Left kidney (tissue), 8 donors: ENCODE results near the gene SRD5A2. TPM values are rescaled to one million over a fixed set of nuclear protein-coding genes. Genes with fewer than 3 reads are reported as not detected.

Source experiments
- DNase-seq: peaks from one replicate; pipeline ENCODE4 v3.0.0-alpha.2; 2013
- long read RNA-seq, 8 donors: transcript quantifications; one replicate each; lab custom pipeline, GENCODE V29; 2026
- polyA plus RNA-seq: library from polyadenylated mRNA; unstranded; fragments of 120-200 nt; gene quantifications from one replicate; pipeline ENCODE4 v1.2.1, GENCODE V29; 2013; ENCODE audit not compliant: insufficient read length

The SRD5A2 gene, protein sequence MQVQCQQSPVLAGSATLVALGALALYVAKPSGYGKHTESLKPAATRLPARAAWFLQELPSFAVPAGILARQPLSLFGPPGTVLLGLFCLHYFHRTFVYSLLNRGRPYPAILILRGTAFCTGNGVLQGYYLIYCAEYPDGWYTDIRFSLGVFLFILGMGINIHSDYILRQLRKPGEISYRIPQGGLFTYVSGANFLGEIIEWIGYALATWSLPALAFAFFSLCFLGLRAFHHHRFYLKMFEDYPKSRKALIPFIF
- 0.13 TPM for polyA plus RNA-seq
- long read RNA-seq, donor 1, result 0 reads
- long read RNA-seq, donor 2, result 0 reads
- long read RNA-seq, donor 3, result 0 reads
- long read RNA-seq, donor 4, result 0 reads
- long read RNA-seq, donor 5, result 0 reads
- long read RNA-seq, donor 6, result 0 reads
- long read RNA-seq, donor 7, result 0 reads
- long read RNA-seq, donor 8, result 0 reads

DNA sequence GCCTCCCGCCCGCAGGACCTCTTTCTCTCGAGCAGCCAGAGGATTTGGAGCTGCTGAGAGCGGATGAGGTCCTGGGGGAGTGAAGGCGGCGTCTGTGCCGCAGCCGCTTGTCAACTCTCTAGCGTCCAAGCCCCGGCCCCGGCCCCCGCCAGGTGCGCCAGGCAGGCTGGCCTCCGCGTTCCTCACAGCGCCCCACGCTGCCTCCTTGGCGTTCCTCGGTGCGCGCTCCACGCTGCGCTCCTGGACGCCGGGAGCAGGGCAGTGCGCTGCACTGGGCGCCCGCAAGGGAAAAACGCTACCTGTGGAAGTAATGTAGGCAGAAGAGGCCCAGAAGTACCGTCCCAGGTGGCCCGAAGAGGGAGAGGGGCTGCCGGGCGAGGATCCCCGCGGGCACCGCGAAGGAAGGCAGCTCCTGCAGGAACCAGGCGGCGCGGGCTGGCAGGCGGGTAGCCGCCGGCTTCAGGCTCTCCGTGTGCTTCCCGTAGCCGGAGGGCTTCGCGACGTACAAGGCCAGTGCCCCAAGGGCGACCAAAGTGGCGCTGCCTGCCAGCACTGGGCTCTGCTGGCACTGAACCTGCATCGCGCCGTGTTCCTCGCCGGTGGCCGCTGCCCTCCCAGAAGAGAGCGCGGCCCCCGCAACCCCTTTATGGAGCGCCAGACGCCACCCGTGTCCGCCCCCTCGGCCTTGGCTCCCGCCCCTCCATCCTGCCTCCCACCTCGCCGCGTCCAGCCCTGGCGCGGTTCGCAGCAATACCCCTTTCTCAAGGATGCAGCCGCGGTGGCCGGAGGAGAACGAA is at the start of gene SRD5A2:
SRD5A2 (minus strand) TSS at position 618 of the 797 bp plus-strand sequence; CDS start at position 580, 38 bp downstream.
- DNase-seq, result no peak

GRCh38 chr2:31606509-31606908 is 25.8 kb upstream of the SRD5A2 start:
- DNase-seq, result no peak

- no peak for DNase-seq
Observed at GRCh38 chr2:31598694-31599093, 18.0 kb upstream of the SRD5A2 start.

DNA sequence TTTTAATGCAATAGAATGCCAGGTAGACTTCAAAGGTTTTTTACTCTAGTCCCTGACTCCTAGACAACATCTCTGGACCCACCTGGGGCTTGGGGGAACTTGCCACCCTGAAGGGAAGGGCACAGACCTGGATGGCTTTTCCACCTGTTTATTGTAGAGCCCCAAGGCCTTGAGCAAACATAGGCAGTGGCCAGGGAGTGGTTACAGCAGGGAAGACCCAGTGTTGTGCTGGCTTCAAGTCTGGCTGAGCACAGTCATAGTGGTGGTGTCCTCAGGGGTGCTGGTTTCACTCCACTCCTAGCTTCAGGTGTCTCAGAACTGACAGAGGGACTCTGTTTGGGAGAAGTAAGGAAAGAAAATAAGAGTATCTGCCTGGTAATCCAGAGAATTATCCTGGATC is 5.5 kb upstream of the SRD5A2 start:
- no peak for DNase-seq

GRCh38 chr2:31581124-31581795 is 522 bp upstream of the SRD5A2 start:
- DNase-seq, result no peak

- DNase-seq, result no peak
Observed at GRCh38 chr2:31579996-31580320, 780 bp downstream of the SRD5A2 start.

GRCh38 chr2:31578316-31578715 is 2.4 kb downstream of the SRD5A2 start:
- DNase-seq, result no peak

GRCh38 chr2:31577143-31577542 is 3.6 kb downstream of the SRD5A2 start:
- DNase-seq, result no peak

DNA sequence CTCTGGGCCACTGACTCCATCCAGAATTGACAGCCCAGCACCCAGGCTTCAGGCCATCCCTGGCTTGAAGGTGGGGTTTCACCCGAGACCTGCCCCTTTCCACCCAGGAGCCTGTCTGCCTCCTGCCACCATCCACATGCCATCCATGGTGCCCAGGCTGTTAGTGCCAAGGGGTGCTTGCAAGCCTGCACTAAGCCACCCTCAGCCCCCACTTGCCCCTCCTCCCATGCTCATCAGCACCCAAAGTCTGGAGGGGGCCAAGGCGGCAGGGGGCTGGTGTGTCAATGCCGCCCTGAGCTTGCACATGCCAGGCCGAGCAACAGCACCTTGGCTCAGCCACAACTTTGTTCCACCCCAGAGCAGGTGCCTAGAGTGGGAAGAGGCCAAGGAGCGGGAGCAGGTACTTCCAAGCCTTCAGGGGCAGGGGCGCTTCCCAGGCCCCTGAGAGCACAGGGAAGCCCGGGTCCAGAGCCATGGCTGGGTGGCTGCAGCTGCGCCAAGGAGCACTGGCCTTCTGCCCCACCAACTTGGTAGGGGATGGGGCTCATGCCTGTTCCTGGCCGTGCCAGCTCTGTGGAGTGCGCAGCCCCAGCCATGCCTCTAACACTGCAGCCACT is 12.0 kb downstream of the SRD5A2 start:
- DNase-seq, result no peak

GRCh38 chr2:31567679-31568078 is 13.1 kb downstream of the SRD5A2 start:
- no peak for DNase-seq

DNA sequence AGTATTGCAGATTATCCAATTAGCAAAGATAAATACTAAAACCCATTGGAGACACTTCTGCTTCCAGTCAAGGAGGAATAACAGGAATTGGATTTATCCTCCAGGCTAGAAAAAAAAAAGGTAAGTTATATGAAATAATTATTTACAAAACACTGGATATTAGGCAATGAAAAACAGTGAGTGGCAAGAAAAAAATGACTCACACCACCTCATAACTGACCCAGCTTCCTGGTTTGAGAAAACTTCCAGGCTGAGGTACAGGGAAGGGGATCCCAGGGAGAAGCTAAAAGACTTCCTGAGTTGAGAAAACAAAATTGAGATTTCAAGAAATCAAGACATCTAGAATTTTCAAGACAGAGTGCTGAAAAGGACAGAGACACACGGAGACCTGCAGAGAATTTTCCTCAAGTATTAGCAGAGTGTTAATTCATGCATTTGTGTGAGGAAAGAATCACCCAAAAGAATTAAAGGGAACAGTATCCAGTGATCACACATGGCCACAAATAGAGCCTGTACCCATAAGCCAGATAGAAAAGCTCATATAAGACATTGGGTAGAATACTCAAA is 17.4 kb downstream of the SRD5A2 start:
- no peak for DNase-seq

DNA sequence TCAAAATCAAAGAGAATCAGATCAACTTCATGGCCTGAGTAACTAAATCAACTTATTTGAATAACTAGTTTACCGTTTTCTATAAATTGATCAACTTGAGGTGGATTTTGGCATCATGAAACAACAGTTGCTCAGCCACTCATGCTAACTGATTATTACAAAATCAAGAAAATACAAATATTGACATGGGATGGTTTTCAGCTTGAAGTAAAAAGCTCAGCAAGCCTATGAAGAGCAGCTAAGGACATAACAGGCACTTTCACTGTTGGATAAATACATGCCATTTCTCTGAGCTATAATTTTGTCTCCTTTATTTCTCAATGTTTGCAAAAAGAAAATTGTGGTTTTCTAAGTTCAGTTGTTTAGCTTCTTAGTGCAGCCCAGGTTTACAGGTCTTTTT is 18.9 kb downstream of the SRD5A2 start:
- no peak for DNase-seq

DNA sequence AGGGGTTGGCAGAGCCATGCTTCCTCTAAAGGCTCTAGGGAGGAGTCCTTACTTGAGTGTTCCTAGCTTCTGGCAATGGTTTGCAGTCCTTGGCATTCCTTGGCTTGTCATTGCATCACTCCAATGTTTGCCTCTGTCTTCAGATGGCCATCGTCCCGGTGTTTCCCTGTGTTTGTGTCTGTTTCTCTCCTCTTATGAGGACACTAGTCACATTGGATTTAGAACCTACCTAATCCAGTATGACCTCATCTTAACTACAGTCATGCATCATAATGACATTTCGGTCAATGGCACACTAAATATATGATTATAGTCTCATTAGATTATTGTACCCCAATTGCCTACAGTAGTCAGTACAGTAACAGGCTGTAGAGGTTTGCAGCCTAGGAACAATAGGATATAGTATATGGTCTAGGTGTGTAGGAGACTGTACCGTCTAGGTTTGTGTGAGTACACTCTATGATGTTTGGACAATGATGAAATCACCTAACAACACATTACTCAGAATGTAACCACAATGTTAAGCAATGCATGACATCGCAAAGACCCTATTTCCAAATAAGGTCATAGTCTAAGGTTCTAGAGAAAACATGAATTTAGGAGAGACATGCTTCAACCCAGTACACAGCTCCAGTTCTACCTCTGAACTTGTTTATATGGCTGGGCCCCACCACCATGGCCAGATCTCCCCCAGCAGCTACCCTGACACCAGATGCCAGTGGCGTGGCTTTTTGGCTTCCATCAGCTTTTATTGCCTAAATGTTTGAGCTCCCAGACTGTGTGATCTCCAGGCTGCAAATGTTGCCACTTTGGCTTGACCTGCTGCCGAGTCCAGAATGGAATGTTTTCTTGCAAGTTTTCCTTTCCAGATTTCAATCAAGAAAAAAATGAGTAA is 22.1 kb downstream of the SRD5A2 start:
- DNase-seq, result no peak

DNA sequence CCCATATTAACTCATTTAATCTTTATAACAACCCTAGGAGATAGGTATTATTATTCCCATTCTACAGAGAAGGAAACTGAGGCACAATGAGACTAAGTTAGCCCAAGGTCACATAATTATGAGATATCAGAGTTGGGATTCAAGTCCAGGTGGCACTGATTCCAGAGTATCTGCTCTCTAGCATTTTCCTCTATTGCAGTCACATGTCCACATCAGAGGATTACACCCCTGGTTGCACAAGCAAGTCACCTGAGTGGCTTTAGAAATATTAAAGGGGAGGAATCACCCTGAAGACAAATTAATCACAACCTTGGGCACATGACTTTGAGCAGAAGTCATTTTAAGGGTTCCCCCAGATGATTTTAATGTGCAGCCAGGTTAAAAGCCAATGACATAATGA is 23.8 kb downstream of the SRD5A2 start:
- no peak for DNase-seq

GRCh38 chr2:31555967-31556706 is 24.6 kb downstream of the SRD5A2 start:
- DNase-seq, result no peak

- DNase-seq, result no peak
Observed at GRCh38 chr2:31553362-31553761, 27.4 kb downstream of the SRD5A2 start.

GRCh38 chr2:31547485-31547884 is 33.3 kb downstream of the SRD5A2 start:
- no peak for DNase-seq

DNA sequence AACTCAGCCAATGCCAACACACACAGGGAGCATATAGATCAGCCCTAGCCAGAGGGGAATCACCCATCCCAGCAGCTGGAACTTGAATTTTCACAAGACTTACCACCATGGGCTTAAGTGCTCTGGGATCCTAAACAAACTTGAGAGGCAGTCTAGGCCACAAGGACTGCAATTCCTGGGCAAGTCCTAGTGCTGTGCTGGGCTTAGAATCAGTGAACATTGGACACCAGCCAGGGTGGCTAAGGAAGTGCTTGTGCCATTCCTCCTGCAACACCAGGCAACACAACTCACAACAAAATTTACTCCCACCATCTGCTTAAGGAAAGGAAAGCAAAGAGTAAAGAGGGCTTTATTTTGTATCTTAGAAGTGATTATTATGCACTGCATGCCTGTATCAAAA is 38.9 kb downstream of the SRD5A2 start:
- DNase-seq, result no peak

- DNase-seq, result no peak
Observed at GRCh38 chr2:31539505-31539904, 41.2 kb downstream of the SRD5A2 start.

- DNase-seq, result no peak
Observed at GRCh38 chr2:31535768-31536167, 45.0 kb downstream of the SRD5A2 start.
